Non-pigmented ciliary epithelial cell (primary cell): ENCODE measurements around the gene DENND4B.

Source experiments
- DNase-seq: peaks from one replicate; pipeline ENCODE4 v3.0.0-alpha.2; 2010; ENCODE audit warnings: low read depth

Gene DENND4B

DNA sequence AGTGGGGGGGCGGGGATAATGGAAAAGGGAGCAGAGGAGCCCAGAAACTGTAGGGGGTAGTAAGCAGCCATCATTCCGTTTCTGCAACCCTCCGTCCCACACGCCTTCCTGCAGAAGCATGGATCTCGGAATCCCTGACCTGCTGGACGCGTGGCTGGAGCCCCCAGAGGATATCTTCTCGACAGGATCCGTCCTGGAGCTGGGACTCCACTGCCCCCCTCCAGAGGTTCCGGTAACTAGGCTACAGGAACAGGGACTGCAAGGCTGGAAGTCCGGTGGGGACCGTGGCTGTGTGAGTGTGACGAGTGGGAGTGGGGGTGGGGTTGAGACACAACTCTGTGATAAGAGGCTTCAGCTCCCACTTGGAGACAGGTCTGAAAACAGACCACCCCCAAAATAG is 21.9 kb upstream of the DENND4B start:
- no peak for DNase-seq

GRCh38 chr1:153968000-153968363 is 21.5 kb upstream of the DENND4B start:
- no peak for DNase-seq

- DNase-seq: peak; percentile 94
Measured at GRCh38 chr1:153967107-153967999, 20.8 kb upstream of the DENND4B start, which contains the start of gene CREB3L4. TSS of gene CREB3L4 (plus strand) at chr1:153967902. CDS start at chr1:153968526, 624 bp downstream.

DNA sequence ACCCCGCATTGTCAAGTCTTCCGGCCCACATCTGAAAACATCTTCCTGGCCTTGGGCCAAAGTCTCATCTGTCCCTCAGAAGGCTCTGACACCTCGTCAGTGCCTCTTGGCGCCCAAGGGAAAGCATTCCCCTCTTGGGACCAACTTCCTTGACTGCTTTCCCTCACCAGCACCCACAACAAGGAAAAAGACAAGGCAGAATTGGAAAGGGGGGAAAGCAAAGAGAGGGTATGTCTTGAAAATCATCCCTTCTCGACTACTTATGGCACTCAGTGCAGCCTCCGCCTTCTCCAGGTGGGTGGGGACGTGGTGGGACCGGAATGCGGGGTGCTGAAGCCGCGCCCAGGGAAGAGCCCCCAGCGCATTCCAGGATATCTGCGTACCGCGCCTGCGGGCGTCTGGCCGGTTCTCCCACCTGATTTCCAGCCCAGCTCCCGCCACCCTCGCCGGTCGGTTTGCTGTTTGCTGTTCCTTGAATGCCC is 17.4 kb upstream of the DENND4B start:
- DNase-seq: no peak

- peak; percentile 86 for DNase-seq
Measured at GRCh38 chr1:153963030-153963849, 16.7 kb upstream of the DENND4B start, which contains the start of gene SLC39A1. TSS of gene SLC39A1 (minus strand) at chr1:153963537. CDS start at chr1:153962715, 822 bp downstream.

GRCh38 chr1:153962088-153963029 is 15.8 kb upstream of the DENND4B start:
- no peak for DNase-seq

DNA sequence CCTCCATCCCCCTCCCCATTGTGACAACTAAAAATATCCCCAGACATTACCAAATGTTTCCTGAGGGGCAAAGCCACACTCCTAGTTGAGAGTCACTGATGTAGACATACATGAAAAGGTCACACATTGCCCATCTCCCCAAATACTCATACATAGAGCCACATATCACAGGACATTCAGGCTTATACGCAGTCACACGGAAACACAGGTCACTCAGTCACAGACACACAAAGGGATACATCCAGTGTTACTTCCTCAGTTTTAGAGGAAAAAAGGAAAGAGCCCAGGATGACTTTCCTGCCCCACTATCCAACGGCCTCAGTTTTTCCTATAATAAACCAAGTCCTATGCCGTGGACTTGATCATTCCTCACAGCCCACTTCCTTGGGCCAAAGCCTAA is 14.9 kb upstream of the DENND4B start:
- DNase-seq: no peak

- no peak for DNase-seq
Measured at GRCh38 chr1:153960206-153960605, 13.7 kb upstream of the DENND4B start.

DNA sequence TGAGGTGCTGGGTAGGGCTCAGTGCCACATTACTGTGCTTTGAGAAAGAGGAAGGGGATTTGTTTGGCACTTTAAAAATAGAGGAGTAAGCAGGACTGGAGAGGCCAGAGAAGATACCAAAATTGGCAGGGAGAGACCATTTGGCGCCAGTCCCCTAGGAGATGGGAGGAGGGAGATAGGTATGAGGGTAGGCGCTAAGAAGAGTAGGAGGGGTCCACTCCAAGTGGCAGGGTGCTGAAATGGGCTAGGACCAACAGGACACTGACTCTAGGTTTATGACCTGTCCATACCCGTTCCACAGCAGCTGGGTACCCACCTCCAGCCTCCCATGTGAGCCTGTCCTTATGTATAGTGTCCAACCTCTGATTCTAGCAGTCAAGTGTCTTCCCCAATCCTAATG is 12.9 kb upstream of the DENND4B start:
- DNase-seq: no peak

DNA sequence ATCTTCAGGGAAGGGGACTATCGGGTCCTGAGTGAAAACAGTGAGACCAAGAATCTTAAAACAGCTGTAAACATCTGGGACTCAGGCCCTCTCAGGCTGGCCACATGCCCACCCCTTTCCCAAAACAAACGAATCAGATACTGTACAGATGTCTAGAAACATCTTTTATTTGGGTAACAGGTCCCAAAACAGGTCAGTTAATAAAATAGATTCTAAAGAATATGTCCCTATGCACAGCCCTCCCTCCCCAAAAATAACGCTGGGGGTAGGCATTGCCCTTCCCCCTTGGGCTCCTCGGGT is 12.4 kb upstream of the DENND4B start:
- DNase-seq: no peak

DNA sequence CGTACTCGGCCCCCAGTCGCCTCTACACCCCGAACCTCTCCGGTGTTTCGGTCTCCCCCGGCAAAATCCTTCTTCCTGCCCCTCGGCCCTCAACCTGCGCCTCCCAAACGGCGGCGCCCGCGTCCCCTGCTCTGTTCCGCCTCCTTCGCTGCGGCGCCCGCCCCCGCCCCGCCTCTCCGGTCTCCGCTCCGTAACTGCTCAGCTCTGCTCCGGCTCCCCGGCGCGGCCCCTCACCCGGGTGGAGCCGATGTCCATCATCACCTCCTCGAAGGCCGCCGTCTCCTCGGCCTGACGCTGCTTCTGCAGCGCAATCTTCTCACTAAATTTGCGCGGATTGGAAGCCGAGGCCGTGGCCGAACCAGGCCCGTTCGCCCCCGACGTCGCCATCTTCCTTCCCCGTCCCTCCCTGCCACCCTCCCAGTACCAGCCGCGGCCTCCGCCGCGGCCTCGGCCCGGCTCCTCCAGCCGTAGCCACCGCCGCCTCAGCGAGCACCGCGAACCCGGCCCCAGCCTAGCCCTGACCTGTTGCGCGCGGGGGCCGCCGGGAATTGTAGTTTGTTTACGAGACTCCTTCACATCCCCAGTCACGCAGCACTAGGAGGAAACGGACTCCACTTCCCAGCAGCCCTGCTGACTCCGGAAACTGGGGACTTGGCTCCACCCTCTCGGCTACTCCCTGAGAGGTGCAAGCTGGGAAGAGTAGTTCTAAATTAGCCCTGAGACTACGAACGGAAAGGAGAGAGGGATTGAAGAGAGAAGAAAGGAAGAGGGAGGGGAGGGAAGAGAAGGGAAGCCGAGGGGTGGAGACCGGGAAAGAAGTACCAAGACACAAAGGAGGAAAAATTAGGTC is 11.8 kb upstream of the DENND4B start, which contains the start of gene CRTC2:
TSS of gene CRTC2 (minus strand) at position 502 of the 850 bp plus-strand sequence. CDS start at position 387, 115 bp downstream.
- DNase-seq: peak; percentile 93

DNA sequence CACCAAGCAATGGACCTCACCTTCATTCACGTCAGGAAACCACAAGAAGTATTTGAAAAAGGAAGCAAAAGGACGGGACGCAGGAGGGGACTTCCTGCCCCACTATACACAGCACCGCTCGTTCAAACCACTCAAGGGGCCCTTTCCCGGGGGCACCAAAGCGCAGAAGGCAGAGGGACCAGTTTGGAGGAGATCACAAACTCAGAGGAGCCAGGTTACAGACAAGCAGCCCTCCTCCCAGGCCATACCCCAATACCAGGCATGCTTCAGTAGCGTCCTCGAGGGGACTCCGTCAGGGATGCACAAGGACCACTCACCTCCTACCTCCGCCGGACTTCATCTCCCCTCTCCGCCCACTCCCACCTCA is 11.2 kb upstream of the DENND4B start:
- no peak for DNase-seq

DNA sequence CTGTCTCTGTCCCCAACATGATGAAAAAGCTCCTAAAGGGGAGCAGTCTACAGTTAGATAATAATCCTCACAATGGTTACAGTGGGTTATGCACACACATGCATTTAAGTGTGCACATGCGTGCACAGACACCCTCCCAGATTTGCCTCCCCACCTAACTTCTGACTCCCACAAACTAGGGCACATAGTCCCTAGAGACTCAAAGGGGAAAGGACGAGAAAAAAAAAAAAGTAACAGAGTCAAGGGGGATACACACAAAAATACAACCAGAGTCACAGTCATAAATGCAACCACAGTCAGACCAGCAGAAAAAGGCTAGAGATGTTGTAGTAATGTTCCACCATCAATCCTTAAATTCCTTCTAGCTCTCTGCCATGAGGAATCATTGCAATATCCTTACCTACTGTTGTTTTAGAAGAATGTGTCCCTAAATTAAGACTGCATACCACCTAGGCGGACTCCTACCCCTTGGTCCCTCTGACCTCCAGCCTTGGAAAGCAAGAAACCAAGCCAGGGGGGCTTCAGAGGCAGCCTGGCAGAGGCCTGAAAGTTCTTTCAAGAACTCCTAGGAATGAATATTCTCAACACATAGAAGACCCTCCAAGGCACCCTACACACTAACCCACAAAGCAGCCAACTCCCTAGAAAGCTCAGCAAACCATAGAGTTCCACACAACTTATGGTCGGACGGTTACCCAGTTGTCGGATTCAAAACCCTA is 10.6 kb upstream of the DENND4B start:
- no peak for DNase-seq

- no peak for DNase-seq
Measured at GRCh38 chr1:153954826-153955225, 8.3 kb upstream of the DENND4B start.

- no peak for DNase-seq
Measured at GRCh38 chr1:153953859-153954365, 7.4 kb upstream of the DENND4B start.

DNA sequence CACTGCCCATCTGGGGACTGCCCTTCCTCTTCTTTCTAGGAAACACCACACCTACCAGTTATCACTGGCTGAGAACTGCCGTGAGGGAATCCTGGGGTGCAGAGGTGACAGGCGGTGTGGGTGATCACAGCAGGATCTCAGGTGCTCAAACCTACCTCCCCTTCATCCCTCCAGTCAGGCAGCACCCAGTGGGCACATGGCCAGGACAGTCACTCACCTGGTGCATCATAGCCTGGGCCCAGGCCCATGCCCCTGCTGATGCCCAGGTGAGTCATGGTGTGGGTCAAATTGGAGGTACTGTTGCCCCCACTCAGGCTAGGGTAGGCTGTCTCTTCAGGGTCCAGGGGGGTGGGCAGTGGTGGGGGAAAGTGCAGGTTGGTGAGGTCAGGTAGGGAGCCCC is 5.3 kb upstream of the DENND4B start:
- no peak for DNase-seq

GRCh38 chr1:153951183-153951582 is 4.7 kb upstream of the DENND4B start:
- no peak for DNase-seq

DNA sequence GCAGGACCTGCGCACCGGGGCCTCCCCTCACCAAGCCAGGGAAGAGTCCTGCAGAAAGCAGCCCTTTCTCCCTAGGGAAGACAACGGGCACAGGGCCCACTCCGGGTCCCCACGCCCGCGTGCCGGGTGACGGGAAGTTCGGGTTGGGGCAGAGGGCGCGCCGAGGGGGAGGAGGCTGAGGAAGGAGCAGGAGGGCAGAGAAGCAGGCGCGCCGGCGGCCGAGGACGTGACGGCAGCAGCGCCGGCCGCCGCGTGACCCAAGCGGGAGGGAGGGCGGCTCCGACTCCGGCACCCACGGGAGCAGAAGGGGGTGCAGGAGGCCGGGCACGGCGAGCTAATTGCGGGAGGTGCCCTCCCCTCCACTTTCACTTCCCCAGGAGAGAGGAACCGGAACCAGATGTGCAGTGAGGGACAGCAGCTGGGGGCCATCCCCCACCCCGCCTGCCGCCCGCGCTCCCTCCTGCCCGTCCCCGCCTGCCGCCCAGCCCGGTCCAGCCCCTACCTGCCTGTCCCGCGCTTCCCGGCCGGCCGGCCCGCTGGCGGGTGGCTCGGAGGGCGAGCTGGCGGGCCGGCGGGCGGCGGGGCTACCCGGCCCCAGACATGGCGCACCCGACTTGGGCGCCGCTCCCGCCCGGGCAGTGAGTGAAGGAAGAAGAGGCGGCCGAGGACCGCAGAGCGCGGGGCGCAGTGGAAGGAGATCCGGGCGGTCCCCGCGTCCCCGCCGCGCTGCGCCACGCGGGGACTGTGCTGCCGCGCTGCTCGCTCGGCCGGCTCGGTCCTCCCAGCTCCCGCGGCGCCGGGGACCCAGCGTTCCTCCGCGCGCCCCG is 510 bp downstream of the DENND4B start:
- DNase-seq: no peak
